ENCODE results near the gene PRDM10.

PRDM10 gene

GRCh38 chr11:130008326-130008725, 5.7 kb upstream of the PRDM10 start:
- TF ChIP-seq Cebpa-rat (IDR thresholded peaks at IDR 0.05) = no peak
- Histone ChIP-seq H3K27ac (no peak overlapping the region), H3K4me1 (peaks cover 13% of the 10 kb centered on the region), H4K20me1 (no peaks in the 10 kb centered on the region), H3K9me3 (no peaks in the 10 kb centered on the region), H3K9ac (no peak overlapping the region), H3K36me3 (no peaks in the 10 kb centered on the region), H3K27me3 (no peaks in the 10 kb centered on the region), H3K4me2 (no peak overlapping the region), H3K4me3 (no peak overlapping the region)

DNA sequence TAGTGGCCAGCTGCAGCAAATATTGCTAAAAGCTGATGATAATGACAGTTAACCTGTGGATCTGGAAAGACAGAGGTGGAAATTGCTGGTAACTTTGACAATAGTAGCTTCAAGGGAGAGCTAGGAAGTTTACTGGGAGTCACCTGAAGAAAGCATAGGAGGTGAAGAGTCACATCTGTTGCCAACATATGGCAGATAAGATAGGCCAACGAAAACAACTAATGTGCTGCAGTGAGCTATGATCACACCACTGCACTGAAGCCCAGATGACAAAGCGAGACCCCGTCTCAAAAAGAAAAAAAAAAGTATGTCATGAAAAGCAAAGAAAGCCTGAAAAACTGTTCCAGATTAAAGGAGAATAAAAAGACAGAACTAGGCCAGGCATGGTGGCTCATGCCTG, 4.3 kb upstream of the PRDM10 start:
- peaks cover 13% of the 10 kb centered on the region for H3K4me1 ChIP-seq
- H3K27ac ChIP-seq = no peak overlapping the region
- H4K20me1 ChIP-seq = no peaks in the 10 kb centered on the region
- no peaks in the 10 kb centered on the region for H3K36me3 ChIP-seq
- H3K27me3 ChIP-seq = no peaks in the 10 kb centered on the region
- no peaks in the 10 kb centered on the region for H3K9me3 ChIP-seq
- no peak overlapping the region for H3K9ac ChIP-seq
- no peak for TF ChIP-seq Cebpa-rat (IDR thresholded peaks at IDR 0.05)
- H3K4me3 ChIP-seq = no peak overlapping the region
- H3K4me2 ChIP-seq = no peak overlapping the region

DNA sequence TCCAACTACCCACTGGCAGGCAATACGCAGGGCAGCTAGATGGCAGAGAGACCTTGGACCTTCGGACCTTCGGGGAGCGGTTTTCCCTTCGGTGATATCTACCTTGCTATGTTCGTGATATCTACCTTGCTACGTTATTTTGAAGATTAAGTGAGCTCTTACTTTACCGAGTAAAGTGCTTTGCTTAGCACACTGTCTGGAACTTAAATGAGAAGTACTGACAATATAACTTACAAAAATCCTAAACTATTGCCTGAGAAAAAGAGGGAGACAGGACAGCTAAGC, 1.0 kb upstream of the PRDM10 start:
- H3K9me3 ChIP-seq = no peaks in the 10 kb centered on the region
- H3K9ac ChIP-seq = peak overlapping the region; percentile 99
- H3K4me3 ChIP-seq = peak overlapping the region; percentile 86
- no peaks in the 10 kb centered on the region for H3K36me3 ChIP-seq
- peak overlapping the region; percentile 94 for H3K4me2 ChIP-seq
- no peaks in the 10 kb centered on the region for H3K27me3 ChIP-seq
- no peak for TF ChIP-seq Cebpa-rat (IDR thresholded peaks at IDR 0.05)
- peak overlapping the region; percentile 100 for H3K27ac ChIP-seq
- no peaks in the 10 kb centered on the region for H4K20me1 ChIP-seq
- H3K4me1 ChIP-seq = peaks cover 35% of the 10 kb centered on the region

GRCh38 chr11:130002846-130003716, 446 bp upstream of the PRDM10 start:
- peak overlapping the region; percentile 99 for H3K9ac ChIP-seq
- H3K27me3 ChIP-seq = no peaks in the 10 kb centered on the region
- no peaks in the 10 kb centered on the region for H3K36me3 ChIP-seq
- no peak for TF ChIP-seq Cebpa-rat (IDR thresholded peaks at IDR 0.05)
- peaks cover 41% of the 10 kb centered on the region for H3K4me1 ChIP-seq
- peak overlapping the region; percentile 86 for H3K4me3 ChIP-seq
- H3K4me2 ChIP-seq = peak overlapping the region; percentile 94
- peak overlapping the region; percentile 100 for H3K27ac ChIP-seq
- no peaks in the 10 kb centered on the region for H4K20me1 ChIP-seq
- no peaks in the 10 kb centered on the region for H3K9me3 ChIP-seq

- peak overlapping the region; percentile 86 for H3K4me3 ChIP-seq
- peaks cover 7% of the 10 kb centered on the region for H3K36me3 ChIP-seq
- TF ChIP-seq Cebpa-rat (IDR thresholded peaks at IDR 0.05) = no peak
- H3K27ac ChIP-seq = peak overlapping the region; percentile 100
- H3K4me1 ChIP-seq = peaks cover 41% of the 10 kb centered on the region
- no peaks in the 10 kb centered on the region for H3K27me3 ChIP-seq
- H3K4me2 ChIP-seq = peak overlapping the region; percentile 87
- peaks cover 8% of the 10 kb centered on the region for H3K9me3 ChIP-seq
- no peaks in the 10 kb centered on the region for H4K20me1 ChIP-seq
- peak overlapping the region; percentile 99 for H3K9ac ChIP-seq
Observed at GRCh38 chr11:130001461-130002351, 929 bp downstream of the PRDM10 start.

DNA sequence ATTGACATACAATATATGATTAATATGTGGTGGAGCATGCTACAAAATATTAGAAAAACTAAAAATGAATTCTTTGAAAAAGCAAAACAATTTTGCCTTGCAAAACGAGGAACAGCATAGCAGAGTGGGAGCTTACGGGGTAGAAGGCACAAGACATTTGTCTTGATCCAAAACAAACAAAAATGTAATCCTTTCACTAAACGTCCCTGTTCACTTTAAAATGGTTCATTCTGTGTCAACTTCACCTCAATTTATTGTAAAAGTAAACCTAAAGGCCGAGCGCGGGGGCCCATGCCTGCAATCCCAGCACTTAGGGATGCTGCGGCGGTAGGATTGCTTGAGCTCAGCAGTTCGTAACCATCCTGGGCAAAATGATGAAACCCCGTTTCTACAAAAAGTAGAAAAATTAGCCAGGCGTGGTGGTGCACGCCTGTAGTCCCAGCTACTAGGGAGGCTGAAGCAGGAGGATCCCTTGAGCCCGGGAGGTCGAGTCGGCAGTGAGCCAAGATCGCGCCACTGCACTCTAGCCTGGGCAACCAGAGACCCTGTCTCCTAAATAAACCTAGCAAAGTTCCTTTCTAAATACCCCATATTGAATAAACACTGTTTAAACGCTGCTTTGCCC, 2.0 kb downstream of the PRDM10 start:
- Histone ChIP-seq H3K9ac (peak overlapping the region; percentile 99), H3K27me3 (no peaks in the 10 kb centered on the region), H3K9me3 (peaks cover 18% of the 10 kb centered on the region), H3K36me3 (peaks cover 17% of the 10 kb centered on the region), H3K4me1 (peaks cover 41% of the 10 kb centered on the region), H3K4me3 (peak overlapping the region; percentile 86), H3K4me2 (peak overlapping the region; percentile 87), H3K27ac (peak overlapping the region; percentile 100), H4K20me1 (no peaks in the 10 kb centered on the region)
- no peak for TF ChIP-seq Cebpa-rat (IDR thresholded peaks at IDR 0.05)

DNA sequence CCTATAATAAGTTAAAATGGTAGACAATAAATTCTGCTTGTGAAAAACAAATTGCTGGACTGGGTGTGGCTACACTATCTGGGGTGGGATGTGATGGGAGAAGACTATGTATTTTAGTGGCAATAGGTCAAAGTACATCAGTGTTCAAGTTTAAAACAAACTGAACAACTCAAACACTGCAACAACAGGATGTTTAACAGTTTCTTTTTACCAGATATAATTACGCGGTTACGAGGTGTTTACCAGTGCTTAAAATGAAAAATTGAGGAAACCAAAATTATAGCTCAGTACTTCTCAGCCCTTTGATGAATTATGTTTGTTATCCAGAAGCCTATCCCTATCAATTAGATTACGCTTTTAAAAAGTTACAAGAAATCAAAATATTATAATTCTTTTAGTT, 3.2 kb downstream of the PRDM10 start:
- Histone ChIP-seq H3K9ac (no peak overlapping the region), H3K9me3 (peaks cover 21% of the 10 kb centered on the region), H3K27me3 (no peaks in the 10 kb centered on the region), H3K36me3 (peaks cover 27% of the 10 kb centered on the region), H3K4me1 (peaks cover 37% of the 10 kb centered on the region), H4K20me1 (no peaks in the 10 kb centered on the region), H3K4me3 (no peak overlapping the region), H3K4me2 (0 out of 2 replicates have a peak overlapping the region, but pooled peaks have one; percentile 7), H3K27ac (no peak overlapping the region)
- no peak for TF ChIP-seq Cebpa-rat (IDR thresholded peaks at IDR 0.05)

DNA sequence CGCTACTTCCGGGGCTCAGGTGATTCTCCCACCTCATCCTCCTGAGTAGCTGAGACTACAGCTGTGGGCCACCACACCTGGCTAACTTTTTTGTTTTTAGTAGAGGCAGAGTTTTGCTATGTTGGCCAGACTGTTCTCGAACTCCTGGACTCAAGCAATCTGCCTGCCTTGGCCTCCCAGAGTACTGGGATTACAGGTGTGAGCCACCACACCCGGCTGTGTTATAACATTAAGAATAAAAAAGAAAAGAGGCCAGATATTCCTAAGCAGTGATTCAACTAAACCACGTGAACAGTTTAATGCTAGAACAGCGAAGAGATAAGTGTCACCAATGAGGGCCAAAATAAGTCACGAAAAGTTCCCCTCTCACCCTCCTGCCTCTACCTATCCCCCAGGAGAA, 3.7 kb downstream of the PRDM10 start:
- Histone ChIP-seq H3K4me1 (peaks cover 32% of the 10 kb centered on the region), H3K9ac (no peak overlapping the region), H3K36me3 (peaks cover 27% of the 10 kb centered on the region), H4K20me1 (no peaks in the 10 kb centered on the region), H3K4me2 (no peak overlapping the region), H3K27ac (no peak overlapping the region), H3K9me3 (peaks cover 21% of the 10 kb centered on the region), H3K4me3 (no peak overlapping the region), H3K27me3 (no peaks in the 10 kb centered on the region)
- TF ChIP-seq Cebpa-rat (IDR thresholded peaks at IDR 0.05) = no peak

DNA sequence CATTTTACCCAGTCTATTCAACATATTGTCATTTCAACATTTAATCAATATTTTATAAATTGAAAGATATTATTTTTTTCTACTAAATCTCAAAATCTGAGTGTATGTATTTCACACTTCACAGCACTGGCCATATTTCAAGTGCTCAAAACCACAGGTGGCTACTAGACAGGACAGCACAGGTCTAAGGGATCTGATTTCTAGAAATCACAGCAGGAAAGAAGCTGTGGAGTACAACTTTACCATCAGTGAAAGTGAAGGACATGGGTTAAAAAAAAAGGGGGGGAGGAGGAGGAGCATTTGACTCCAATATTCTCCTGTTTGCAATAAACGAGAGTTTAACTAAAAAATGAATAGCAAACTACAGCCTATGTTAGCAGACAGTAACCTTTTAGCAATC, 4.5 kb downstream of the PRDM10 start:
- Histone ChIP-seq H3K36me3 (peaks cover 27% of the 10 kb centered on the region), H3K27ac (no peak overlapping the region)

More for the DNA sequence above, 4.5 kb downstream of the PRDM10 start:
- Histone ChIP-seq H3K27me3 (no peaks in the 10 kb centered on the region), H3K9ac (no peak overlapping the region), H3K9me3 (peaks cover 21% of the 10 kb centered on the region), H3K4me3 (no peak overlapping the region), H4K20me1 (no peaks in the 10 kb centered on the region), H3K4me2 (no peak overlapping the region), H3K4me1 (peaks cover 33% of the 10 kb centered on the region)
- no peak for TF ChIP-seq Cebpa-rat (IDR thresholded peaks at IDR 0.05)

Data from BLaER1 (cell line).